ENCODE measurements around the gene FILIP1.

DNA sequence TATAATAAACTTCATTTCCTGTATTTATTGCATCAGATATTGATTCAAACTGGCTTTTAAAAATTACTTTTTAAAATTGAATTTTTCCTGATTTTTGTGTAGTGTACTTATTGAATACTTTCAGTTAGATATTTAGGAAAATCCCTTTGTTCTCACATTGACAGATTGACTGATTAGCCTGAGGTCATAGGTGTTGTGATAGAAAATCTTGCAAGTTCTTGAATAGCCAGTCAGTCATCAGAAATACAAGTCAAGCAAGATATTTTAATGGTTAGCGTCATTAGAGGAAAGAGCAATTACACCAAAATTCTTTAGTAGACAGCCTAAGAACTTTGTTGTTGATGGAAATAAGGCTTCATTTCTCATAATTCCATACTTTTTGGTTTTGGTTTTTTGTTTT is 205.6 kb downstream of the FILIP1 start:
- TF ChIP-seq EHMT2 (IDR thresholded peaks at IDR 0.05; ENCODE audit: low read depth) (no peak), CHD4 (IDR thresholded peaks at IDR 0.05; ENCODE audit: borderline replicate concordance) (no peak), EP300 (IDR thresholded peaks at IDR 0.05) (no peak), POLR2A (IDR thresholded peaks at IDR 0.05; ENCODE audit: low read length) (no peak), RAD21 (conservative IDR thresholded peaks at IDR 0.05 in 1 of 2, IDR thresholded peaks at IDR 0.05 in 1 of 2) (no peak), BHLHE40 (IDR thresholded peaks at IDR 0.05; ENCODE audit: low read depth, low read length) (no peak), FOSL2 (IDR thresholded peaks at IDR 0.05) (no peak), FOSL2 (CRISPR knock-in tag; IDR thresholded peaks at IDR 0.05) (no peak)
- TF ChIP-seq, protein P1, sequence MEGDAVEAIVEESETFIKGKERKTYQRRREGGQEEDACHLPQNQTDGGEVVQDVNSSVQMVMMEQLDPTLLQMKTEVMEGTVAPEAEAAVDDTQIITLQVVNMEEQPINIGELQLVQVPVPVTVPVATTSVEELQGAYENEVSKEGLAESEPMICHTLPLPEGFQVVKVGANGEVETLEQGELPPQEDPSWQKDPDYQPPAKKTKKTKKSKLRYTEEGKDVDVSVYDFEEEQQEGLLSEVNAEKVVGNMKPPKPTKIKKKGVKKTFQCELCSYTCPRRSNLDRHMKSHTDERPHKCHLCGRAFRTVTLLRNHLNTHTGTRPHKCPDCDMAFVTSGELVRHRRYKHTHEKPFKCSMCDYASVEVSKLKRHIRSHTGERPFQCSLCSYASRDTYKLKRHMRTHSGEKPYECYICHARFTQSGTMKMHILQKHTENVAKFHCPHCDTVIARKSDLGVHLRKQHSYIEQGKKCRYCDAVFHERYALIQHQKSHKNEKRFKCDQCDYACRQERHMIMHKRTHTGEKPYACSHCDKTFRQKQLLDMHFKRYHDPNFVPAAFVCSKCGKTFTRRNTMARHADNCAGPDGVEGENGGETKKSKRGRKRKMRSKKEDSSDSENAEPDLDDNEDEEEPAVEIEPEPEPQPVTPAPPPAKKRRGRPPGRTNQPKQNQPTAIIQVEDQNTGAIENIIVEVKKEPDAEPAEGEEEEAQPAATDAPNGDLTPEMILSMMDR (IDR thresholded peaks at IDR 0.05) = no peak
- TF ChIP-seq, protein P2, sequence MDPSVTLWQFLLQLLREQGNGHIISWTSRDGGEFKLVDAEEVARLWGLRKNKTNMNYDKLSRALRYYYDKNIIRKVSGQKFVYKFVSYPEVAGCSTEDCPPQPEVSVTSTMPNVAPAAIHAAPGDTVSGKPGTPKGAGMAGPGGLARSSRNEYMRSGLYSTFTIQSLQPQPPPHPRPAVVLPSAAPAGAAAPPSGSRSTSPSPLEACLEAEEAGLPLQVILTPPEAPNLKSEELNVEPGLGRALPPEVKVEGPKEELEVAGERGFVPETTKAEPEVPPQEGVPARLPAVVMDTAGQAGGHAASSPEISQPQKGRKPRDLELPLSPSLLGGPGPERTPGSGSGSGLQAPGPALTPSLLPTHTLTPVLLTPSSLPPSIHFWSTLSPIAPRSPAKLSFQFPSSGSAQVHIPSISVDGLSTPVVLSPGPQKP (IDR thresholded peaks at IDR 0.05; ENCODE audit: low read depth, low read length) = no peak

Data from A549 (cell line).